Measurements from ENCODE around the gene CORO6. TPM values are rescaled to one million over a fixed set of nuclear protein-coding genes. Genes with fewer than 3 reads are reported as not detected.

Gene CORO6
- total and polyA plus RNA-seq, 12 donors, result 53.2 to 262 (median 90.9) TPM

- peak in 1 of 8 donors; percentile 29 for ATAC-seq
- H3K36me3 ChIP-seq, result peaks cover 0 to 90% (median 44%) of the 10 kb centered on the region in 9 donors
- no peaks in the 10 kb centered on the region for H3K27me3 ChIP-seq
- peaks cover 0 to 17% (median 7%) of the 10 kb centered on the region in 9 donors for H3K4me1 ChIP-seq
- H3K27ac ChIP-seq, result peak overlapping the region in 3 of 10 donors; percentile 13 to 20 (median 15)
- no peak overlapping the region for H3K4me3 ChIP-seq
- intact Hi-C loops (cut with DNase I), result loop anchor here in 2 of 10 donors (10.0 kb wide), 1 partner anchor 301 kb away; the partner anchor contains the start of gene SSH2 (in 2 of the 2)
- 93 to 95% methylated on average over 3 of the region's 3 CpGs for WGBS, 2 donors
- DNase-seq, result no peak
- TF ChIP-seq CTCF (IDR thresholded peaks at IDR 0.05), result no peak
- H3K9me3 ChIP-seq, result no peaks in the 10 kb centered on the region
Measured at GRCh38 chr17:29633886-29634285, 11.2 kb upstream of the CORO6 start.

GRCh38 chr17:29630630-29631193, 8.0 kb upstream of the CORO6 start:
- H3K27me3 ChIP-seq, result no peaks in the 10 kb centered on the region
- WGBS, 2 donors, result 79 to 85% methylated on average over 6 of the region's 6 CpGs
- no peak overlapping the region for H3K4me3 ChIP-seq
- intact Hi-C loops (cut with DNase I), result loop anchor here in 2 of 10 donors (10.0 kb wide), 1 partner anchor 304 kb away; the partner anchor contains the start of gene SSH2 (in 2 of the 2)
- DNase-seq (no peak), ATAC-seq (no peak)
- no peak overlapping the region for H3K27ac ChIP-seq
- TF ChIP-seq CTCF (IDR thresholded peaks at IDR 0.05), result no peak
- no peaks in the 10 kb centered on the region for H3K9me3 ChIP-seq
- H3K36me3 ChIP-seq, result peaks cover 0 to 83% (median 36%) of the 10 kb centered on the region in 9 donors
- peaks cover 0 to 30% (median 11%) of the 10 kb centered on the region in 9 donors for H3K4me1 ChIP-seq

- H3K4me1 ChIP-seq, result peaks cover 3 to 37% (median 11%) of the 10 kb centered on the region in 9 donors
- H3K36me3 ChIP-seq, result peaks cover 0 to 74% (median 27%) of the 10 kb centered on the region in 9 donors
- no peaks in the 10 kb centered on the region for H3K27me3 ChIP-seq
- H3K27ac ChIP-seq, result peak overlapping the region in 1 of 10 donors; percentile 5
- no peak for ATAC-seq
- TF ChIP-seq CTCF (IDR thresholded peaks at IDR 0.05), result no peak
- 58 to 59% methylated on average over 2 of the region's 2 CpGs for WGBS, 2 donors
- intact Hi-C loops (cut with DNase I), result loop anchor here in 5 of 10 donors (5.0 to 10.0 kb wide), 3 partner anchors 55 to 305 kb away; partner anchors contain the start of gene SSH2 (in 4 of the 5)
- no peak overlapping the region for H3K4me3 ChIP-seq
- DNase-seq, result no peak
- H3K9me3 ChIP-seq, result no peaks in the 10 kb centered on the region
Measured at GRCh38 chr17:29629839-29630238, 7.1 kb upstream of the CORO6 start.

GRCh38 chr17:29628644-29629043, 5.9 kb upstream of the CORO6 start:
- no peaks in the 10 kb centered on the region for H3K27me3 ChIP-seq
- 64 to 72% methylated on average over 2 of the region's 2 CpGs for WGBS, 2 donors
- no peak for TF ChIP-seq CTCF (IDR thresholded peaks at IDR 0.05)
- intact Hi-C loops (cut with DNase I), result loop anchor here in 3 of 10 donors (5.0 to 10.0 kb wide), 3 partner anchors 54 to 306 kb away; partner anchors contain the start of gene SSH2 (in 2 of the 3)
- no peaks in the 10 kb centered on the region for H3K9me3 ChIP-seq
- peaks cover 3 to 41% (median 11%) of the 10 kb centered on the region in 9 donors for H3K4me1 ChIP-seq
- no peak overlapping the region for H3K4me3 ChIP-seq
- peaks cover 0 to 62% (median 23%) of the 10 kb centered on the region in 9 donors for H3K36me3 ChIP-seq
- H3K27ac ChIP-seq, result peak overlapping the region in 6 of 10 donors; percentile 6 to 46 (median 22)
- ATAC-seq (peak in 3 of 8 donors; percentile 45 to 61 (median 46)), DNase-seq (no peak)
